Measurements from ENCODE around the gene PSMB2.

DNA sequence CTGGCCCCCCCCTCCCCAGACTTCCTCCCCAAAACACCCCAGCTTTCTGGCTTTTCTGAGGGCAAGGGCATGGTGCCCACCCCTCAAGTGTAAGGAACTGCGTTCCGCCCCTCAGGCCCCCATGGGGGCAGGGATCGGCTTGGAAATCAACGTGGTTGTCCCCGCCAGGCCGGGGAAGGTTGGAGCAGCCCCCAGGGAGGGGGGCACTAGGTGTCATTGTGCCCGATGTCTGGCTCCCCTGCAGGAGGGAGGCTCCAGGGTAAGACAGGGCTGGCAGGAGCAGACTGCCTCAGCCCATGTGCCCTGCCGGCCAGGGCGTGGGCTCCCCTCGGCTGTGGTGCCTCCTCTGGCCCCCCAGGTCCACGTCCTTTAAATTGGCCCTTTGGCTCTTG is 75.6 kb downstream of the PSMB2 start:
- TF ChIP-seq CEBPB (IDR thresholded peaks at IDR 0.05; ENCODE audit: low read depth), result no peak
- TF ChIP-seq POLR2AphosphoS5 (IDR thresholded peaks at IDR 0.05; ENCODE audit: low read depth, low read length), result no peak
- TF ChIP-seq SIN3A (IDR thresholded peaks at IDR 0.05; ENCODE audit: low read depth), result no peak
- TF ChIP-seq, protein P1, sequence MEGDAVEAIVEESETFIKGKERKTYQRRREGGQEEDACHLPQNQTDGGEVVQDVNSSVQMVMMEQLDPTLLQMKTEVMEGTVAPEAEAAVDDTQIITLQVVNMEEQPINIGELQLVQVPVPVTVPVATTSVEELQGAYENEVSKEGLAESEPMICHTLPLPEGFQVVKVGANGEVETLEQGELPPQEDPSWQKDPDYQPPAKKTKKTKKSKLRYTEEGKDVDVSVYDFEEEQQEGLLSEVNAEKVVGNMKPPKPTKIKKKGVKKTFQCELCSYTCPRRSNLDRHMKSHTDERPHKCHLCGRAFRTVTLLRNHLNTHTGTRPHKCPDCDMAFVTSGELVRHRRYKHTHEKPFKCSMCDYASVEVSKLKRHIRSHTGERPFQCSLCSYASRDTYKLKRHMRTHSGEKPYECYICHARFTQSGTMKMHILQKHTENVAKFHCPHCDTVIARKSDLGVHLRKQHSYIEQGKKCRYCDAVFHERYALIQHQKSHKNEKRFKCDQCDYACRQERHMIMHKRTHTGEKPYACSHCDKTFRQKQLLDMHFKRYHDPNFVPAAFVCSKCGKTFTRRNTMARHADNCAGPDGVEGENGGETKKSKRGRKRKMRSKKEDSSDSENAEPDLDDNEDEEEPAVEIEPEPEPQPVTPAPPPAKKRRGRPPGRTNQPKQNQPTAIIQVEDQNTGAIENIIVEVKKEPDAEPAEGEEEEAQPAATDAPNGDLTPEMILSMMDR (IDR thresholded peaks at IDR 0.05 in 2 of 3, conservative IDR thresholded peaks at IDR 0.05 in 1 of 3; ENCODE audit: borderline replicate concordance in 1 of 3, insufficient read depth in 1 of 3, low read depth in 2 of 3, low read length in 2 of 3), result no peak
- no peak for TF ChIP-seq POLR2A (IDR thresholded peaks at IDR 0.05; ENCODE audit: borderline replicate concordance, extremely low read depth, insufficient read depth, insufficient read length)
- TF ChIP-seq FOSL1 (IDR thresholded peaks at IDR 0.05; ENCODE audit: low read depth), result no peak
- TF ChIP-seq EZH2phosphoT487 (IDR thresholded peaks at IDR 0.05; ENCODE audit: borderline replicate concordance), result no peak
- TF ChIP-seq YY1 (IDR thresholded peaks at IDR 0.05; ENCODE audit: extremely low read depth, insufficient replicate concordance, low read depth, low read length), result no peak
- no peak for TF ChIP-seq EZH2 (IDR thresholded peaks at IDR 0.05)
- no peak for TF ChIP-seq REST (IDR thresholded peaks at IDR 0.05; ENCODE audit: low read depth)

Measured in HCT116 (cell line).